ENCODE data around the gene PIAS4. TPM values are rescaled to one million over a fixed set of nuclear protein-coding genes. Genes with fewer than 3 reads are reported as not detected.

Gene PIAS4
- total RNA-seq, 1 experiment from 2014 or later: 45.9 TPM

DNA sequence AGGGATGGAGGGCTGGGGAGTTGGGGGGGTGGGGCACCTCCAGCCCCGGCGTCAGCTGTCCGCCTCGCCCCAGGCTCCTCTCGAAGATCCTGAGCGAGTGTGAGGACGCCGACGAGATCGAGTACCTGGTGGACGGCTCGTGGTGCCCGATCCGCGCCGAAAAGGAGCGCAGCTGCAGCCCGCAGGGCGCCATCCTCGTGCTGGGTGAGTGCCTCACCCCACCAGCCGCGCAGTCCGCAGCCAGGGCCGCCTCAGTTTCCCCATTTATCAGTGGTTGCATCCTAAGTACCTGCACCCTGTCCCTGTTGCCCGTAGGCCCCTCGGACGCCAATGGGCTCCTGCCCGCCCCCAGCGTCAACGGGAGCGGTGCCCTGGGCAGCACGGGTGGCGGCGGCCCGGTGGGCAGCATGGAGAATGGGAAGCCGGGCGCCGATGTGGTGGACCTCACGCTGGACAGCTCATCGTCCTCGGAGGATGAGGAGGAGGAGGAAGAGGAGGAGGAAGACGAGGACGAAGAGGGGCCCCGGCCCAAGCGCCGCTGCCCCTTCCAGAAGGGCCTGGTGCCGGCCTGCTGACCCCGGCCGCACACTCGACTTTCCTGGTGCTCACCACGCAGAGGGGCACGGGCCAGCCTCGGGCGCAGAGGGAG is 29.9 kb downstream of the PIAS4 start (continued):
- TF ChIP-seq, protein P1, sequence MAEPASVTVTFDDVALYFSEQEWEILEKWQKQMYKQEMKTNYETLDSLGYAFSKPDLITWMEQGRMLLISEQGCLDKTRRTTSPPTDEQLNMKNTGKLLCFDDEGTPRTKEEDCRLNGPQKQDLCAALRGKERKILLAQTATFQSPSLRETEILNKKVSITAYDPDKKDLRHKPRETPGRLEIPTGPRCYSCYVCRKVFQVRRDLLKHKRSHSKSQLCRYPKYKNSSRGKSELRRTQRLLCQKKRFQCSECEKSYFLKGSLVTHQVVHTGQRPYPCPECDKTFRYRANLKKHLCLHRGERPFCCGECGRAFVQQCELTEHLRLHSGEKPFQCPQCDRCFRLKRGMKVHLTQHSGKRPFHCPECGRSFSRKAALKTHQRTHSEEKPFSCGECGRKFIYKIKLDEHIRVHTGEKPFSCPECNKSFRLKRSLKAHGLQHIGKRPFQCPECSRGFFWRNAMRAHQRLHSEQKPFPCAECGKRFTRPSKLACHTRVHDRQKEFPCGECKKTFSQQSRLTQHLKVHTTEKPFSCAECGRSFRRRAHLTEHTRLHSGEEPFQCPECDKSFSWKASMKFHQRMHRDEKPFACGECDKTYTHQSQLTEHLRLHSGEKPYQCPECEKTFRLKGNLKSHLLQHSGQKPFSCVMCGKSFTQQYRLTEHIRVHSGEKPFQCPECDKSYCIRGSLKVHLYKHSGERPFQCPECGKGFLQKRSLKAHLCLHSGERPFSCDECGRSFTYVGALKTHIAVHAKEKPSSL (CRISPR knock-in tag; conservative IDR thresholded peaks at IDR 0.05): no peak
- TF ChIP-seq GRHL2 (CRISPR knock-in tag; IDR thresholded peaks at IDR 0.05; ENCODE audit: insufficient replicate concordance, severe bottlenecking) (no peak), FOXJ3 (CRISPR knock-in tag; IDR thresholded peaks at IDR 0.05; ENCODE audit: borderline replicate concordance) (no peak)

DNA sequence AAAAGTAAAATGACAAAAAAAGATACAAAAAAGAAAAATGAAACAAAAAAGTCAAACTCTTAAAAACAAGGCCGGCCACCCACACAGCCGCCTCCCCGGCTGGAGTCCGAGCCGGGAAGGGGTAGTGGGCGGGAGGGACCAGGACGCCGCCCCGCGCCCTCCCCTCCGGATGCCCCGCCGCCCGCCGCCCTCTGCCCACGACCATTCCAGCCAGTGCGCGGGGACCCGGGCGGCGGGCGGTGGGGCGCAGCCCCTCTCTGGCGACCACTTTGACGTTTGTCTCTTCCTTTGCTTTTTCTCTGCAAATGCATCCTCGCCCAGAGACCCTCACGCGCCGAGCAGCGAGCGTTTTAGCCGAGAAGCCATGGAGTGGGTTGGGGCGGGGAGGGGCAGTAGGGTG is 30.5 kb downstream of the PIAS4 start:
- CTCF ChIA-PET: no interaction called here
- no peaks in the 10 kb centered on the region for H3K9me3 Mint-ChIP-seq
- no peak overlapping the region for H3K4me3 Mint-ChIP-seq
- POLR2A ChIA-PET: no interaction called here
- H3K36me3 Mint-ChIP-seq: peaks cover 6% of the 10 kb centered on the region
- DNase-seq (ENCODE audit: low spot score) (no peak), ATAC-seq (no peak)
- H3K27ac Mint-ChIP-seq: no peak overlapping the region
- H3K27me3 Mint-ChIP-seq (ENCODE audit: low read depth): no peaks in the 10 kb centered on the region; the same call in 1 of the 2 replicates
- TF ChIP-seq JUN (CRISPR knock-in tag; IDR thresholded peaks at IDR 0.05) (no peak), PRDM15 (CRISPR knock-in tag; IDR thresholded peaks at IDR 0.05) (no peak), TEAD4 (CRISPR knock-in tag; IDR thresholded peaks at IDR 0.05) (no peak), RORB (CRISPR knock-in tag; IDR thresholded peaks at IDR 0.05) (no peak), ZBTB21 (CRISPR knock-in tag; IDR thresholded peaks at IDR 0.05; ENCODE audit: borderline replicate concordance) (no peak), CTCF (IDR thresholded peaks at IDR 0.05) (no peak), TP53 (CRISPR knock-in tag; IDR thresholded peaks at IDR 0.05) (no peak)
- TF ChIP-seq, protein P2, sequence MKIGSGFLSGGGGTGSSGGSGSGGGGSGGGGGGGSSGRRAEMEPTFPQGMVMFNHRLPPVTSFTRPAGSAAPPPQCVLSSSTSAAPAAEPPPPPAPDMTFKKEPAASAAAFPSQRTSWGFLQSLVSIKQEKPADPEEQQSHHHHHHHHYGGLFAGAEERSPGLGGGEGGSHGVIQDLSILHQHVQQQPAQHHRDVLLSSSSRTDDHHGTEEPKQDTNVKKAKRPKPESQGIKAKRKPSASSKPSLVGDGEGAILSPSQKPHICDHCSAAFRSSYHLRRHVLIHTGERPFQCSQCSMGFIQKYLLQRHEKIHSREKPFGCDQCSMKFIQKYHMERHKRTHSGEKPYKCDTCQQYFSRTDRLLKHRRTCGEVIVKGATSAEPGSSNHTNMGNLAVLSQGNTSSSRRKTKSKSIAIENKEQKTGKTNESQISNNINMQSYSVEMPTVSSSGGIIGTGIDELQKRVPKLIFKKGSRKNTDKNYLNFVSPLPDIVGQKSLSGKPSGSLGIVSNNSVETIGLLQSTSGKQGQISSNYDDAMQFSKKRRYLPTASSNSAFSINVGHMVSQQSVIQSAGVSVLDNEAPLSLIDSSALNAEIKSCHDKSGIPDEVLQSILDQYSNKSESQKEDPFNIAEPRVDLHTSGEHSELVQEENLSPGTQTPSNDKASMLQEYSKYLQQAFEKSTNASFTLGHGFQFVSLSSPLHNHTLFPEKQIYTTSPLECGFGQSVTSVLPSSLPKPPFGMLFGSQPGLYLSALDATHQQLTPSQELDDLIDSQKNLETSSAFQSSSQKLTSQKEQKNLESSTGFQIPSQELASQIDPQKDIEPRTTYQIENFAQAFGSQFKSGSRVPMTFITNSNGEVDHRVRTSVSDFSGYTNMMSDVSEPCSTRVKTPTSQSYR (CRISPR knock-in tag; IDR thresholded peaks at IDR 0.05): no peak
- no peaks in the 10 kb centered on the region for H3K4me1 Mint-ChIP-seq

Data from WTC11 (cell line).